Endothelial cell (in vitro differentiated cells): ENCODE data around the gene GDPGP1. TPM values are rescaled to one million over a fixed set of nuclear protein-coding genes. Genes with fewer than 3 reads are reported as not detected.
A peak's percentile ranks its signal among the peaks of the same experiment; 100 is the strongest.
"Not testable (repeated sequence)": the region's sequence is repeated elsewhere in the genome, so short reads cannot be mapped to it uniquely, and the experiment has no call there.

Experiments
- DNase-seq: peaks from one replicate; pipeline ENCODE4 v3.0.0; 2021; ENCODE audit warnings: low spot score
- H3K27ac Mint-ChIP-seq: one replicate; pipeline ENCODE4 v1.8.0; 2021; ENCODE audit warnings: mixed read lengths, inconsistent platforms; ENCODE audit not compliant: unreplicated experiment
- H3K27me3 Mint-ChIP-seq: one replicate; pipeline ENCODE4 v1.8.0; 2021; ENCODE audit warnings: mild to moderate bottlenecking, moderate library complexity, mixed read lengths, inconsistent platforms; ENCODE audit not compliant: unreplicated experiment
- H3K36me3 Mint-ChIP-seq: one replicate; pipeline ENCODE4 v1.8.0; 2021; ENCODE audit warnings: mild to moderate bottlenecking, low read depth, mixed read lengths, inconsistent platforms; ENCODE audit not compliant: unreplicated experiment
- H3K4me1 Mint-ChIP-seq: one replicate; pipeline ENCODE4 v1.8.0; 2021; ENCODE audit warnings: mild to moderate bottlenecking, mixed read lengths, inconsistent platforms; ENCODE audit not compliant: unreplicated experiment
- H3K4me3 Mint-ChIP-seq: one replicate; pipeline ENCODE4 v1.8.0; 2021; ENCODE audit warnings: mild to moderate bottlenecking, mixed read lengths, inconsistent platforms; ENCODE audit not compliant: unreplicated experiment
- H3K9me3 Mint-ChIP-seq: one replicate; pipeline ENCODE4 v1.8.0; 2021; ENCODE audit warnings: mixed read lengths, inconsistent platforms; ENCODE audit not compliant: unreplicated experiment
- CTCF ChIP-seq: fragments of 200-600 bp; sonication (generic); IDR thresholded peaks from one replicate; pipeline ENCODE4 v1.5.0; 2021; ENCODE audit warnings: antibody characterized with exemption; ENCODE audit not compliant: unreplicated experiment
- total RNA-seq: library from RNA; stranded (reverse); fragmentation: NEBNext Ultra II Directional; extraction: Animal tissue kit (Norgen Biotek cat#: 25700); gene quantifications from one replicate; pipeline ENCODE4 v1.2.1, GENCODE V29; 2021; ENCODE audit not compliant: unreplicated experiment

The GDPGP1 gene
- total RNA-seq, 1 donor from 2014 or later = 7.7 TPM

- DNase-seq = no peak
- peak overlapping the region; percentile 96 for H3K4me3 Mint-ChIP-seq
- H3K4me1 Mint-ChIP-seq = peaks cover 51% of the 10 kb centered on the region
- H3K27ac Mint-ChIP-seq = peak overlapping the region; percentile 81
- H3K9me3 Mint-ChIP-seq = no peaks in the 10 kb centered on the region
- H3K27me3 Mint-ChIP-seq = peaks cover 9% of the 10 kb centered on the region
- TF ChIP-seq CTCF = no peak
- peaks cover 9% of the 10 kb centered on the region for H3K36me3 Mint-ChIP-seq
These were observed 32.5 kb downstream of the GDPGP1 start for GRCh38 chr15:90266485-90266884.

- peak overlapping the region; percentile 67 for H3K4me3 Mint-ChIP-seq
- peaks cover 18% of the 10 kb centered on the region for H3K36me3 Mint-ChIP-seq
- no peaks in the 10 kb centered on the region for H3K9me3 Mint-ChIP-seq
- peaks cover 9% of the 10 kb centered on the region for H3K27me3 Mint-ChIP-seq
- TF ChIP-seq CTCF = no peak
- H3K27ac Mint-ChIP-seq = peak overlapping the region; percentile 89
- no peak for DNase-seq
- H3K4me1 Mint-ChIP-seq = peaks cover 50% of the 10 kb centered on the region
These were observed 34.4 kb downstream of the GDPGP1 start for GRCh38 chr15:90268415-90268814.

GRCh38 chr15:90270502-90271150 lies 36.6 kb downstream of the GDPGP1 start:
- no peak for DNase-seq
- Mint-ChIP-seq H3K36me3 (peaks cover 24% of the 10 kb centered on the region), H3K4me1 (peaks cover 40% of the 10 kb centered on the region), H3K4me3 (no peak overlapping the region), H3K27me3 (peaks cover 5% of the 10 kb centered on the region), H3K9me3 (no peaks in the 10 kb centered on the region), H3K27ac (no peak overlapping the region)
- no peak for TF ChIP-seq CTCF

- DNase-seq = no peak
- TF ChIP-seq CTCF = no peak
- peaks cover 37% of the 10 kb centered on the region for H3K4me1 Mint-ChIP-seq
- no peaks in the 10 kb centered on the region for H3K27me3 Mint-ChIP-seq
- H3K27ac Mint-ChIP-seq = no peak overlapping the region
- H3K36me3 Mint-ChIP-seq = peaks cover 24% of the 10 kb centered on the region
- no peaks in the 10 kb centered on the region for H3K9me3 Mint-ChIP-seq
- no peak overlapping the region for H3K4me3 Mint-ChIP-seq
These were observed 37.6 kb downstream of the GDPGP1 start for GRCh38 chr15:90271459-90272166.

- not testable (repeated sequence) for H3K9me3 Mint-ChIP-seq, H3K4me3 Mint-ChIP-seq, H3K27me3 Mint-ChIP-seq, H3K36me3 Mint-ChIP-seq, DNase-seq, H3K4me1 Mint-ChIP-seq, H3K27ac Mint-ChIP-seq
These were observed 44.5 kb downstream of the GDPGP1 start for GRCh38 chr15:90278467-90278866.

- DNase-seq, H3K27ac Mint-ChIP-seq, H3K4me3 Mint-ChIP-seq, H3K27me3 Mint-ChIP-seq, H3K4me1 Mint-ChIP-seq, H3K36me3 Mint-ChIP-seq, H3K9me3 Mint-ChIP-seq: not testable (repeated sequence)
These were observed 46.7 kb downstream of the GDPGP1 start for GRCh38 chr15:90280743-90281142.

- H3K9me3 Mint-ChIP-seq, H3K27me3 Mint-ChIP-seq, H3K4me3 Mint-ChIP-seq, DNase-seq, H3K4me1 Mint-ChIP-seq, H3K27ac Mint-ChIP-seq, H3K36me3 Mint-ChIP-seq: not testable (repeated sequence)
These were observed 47.6 kb downstream of the GDPGP1 start for GRCh38 chr15:90281637-90282036.
